Stimulated activated CD8-positive, alpha-beta memory T cell treated with anti-CD3 and anti-CD28 coated beads, Interleukin-15, amount 100 ng/mL, for 24 hours (primary cell): ENCODE measurements around the gene EDAR.

Experiments used
- DNase-seq: peaks from one replicate; pipeline ENCODE4 v3.0.0-alpha.2; 2020; ENCODE audit warnings: low read depth

Gene EDAR

DNA sequence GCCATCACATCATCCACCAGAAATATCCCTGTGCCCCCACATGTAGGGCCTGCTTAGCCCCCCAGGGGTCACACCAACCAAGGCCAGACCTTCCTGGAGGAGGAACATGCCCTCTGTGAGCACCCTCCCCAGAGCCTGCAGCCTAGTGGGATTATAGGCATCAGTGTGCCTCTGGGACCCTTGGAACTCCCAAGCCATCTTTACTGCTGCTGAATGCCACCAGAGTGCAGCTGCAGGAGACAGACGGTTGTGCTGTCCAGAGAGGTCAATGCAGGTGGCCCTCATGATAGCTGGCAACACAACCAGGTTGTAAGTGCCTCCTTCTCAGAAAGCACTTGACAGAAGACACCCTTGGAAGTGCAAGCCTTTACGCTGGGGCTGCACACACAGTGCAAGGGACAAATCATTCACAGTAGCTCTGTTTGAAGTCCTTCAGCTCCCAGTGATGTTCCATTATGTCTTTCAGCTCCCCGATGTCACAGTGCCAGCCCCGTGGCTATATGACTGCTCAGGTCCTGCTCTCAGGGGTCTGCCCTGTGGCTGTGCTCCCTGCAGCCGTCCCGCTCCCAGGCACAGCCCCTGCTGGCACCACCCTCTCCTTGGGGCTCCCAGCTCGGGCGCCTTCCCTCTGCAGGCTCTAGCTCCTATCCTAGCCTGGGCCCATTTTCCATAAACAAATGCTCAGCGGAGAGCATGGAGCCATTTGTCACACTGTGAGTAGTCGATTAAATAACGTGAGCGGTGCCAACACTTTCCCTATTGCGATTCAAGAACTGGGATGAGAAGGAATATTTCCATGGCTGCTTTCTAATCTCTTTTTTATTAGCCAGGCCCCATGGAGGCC is 65.1 kb downstream of the EDAR start:
- no peak for DNase-seq

- DNase-seq, result no peak
Measured at GRCh38 chr2:108923019-108923700, 65.9 kb downstream of the EDAR start.

DNA sequence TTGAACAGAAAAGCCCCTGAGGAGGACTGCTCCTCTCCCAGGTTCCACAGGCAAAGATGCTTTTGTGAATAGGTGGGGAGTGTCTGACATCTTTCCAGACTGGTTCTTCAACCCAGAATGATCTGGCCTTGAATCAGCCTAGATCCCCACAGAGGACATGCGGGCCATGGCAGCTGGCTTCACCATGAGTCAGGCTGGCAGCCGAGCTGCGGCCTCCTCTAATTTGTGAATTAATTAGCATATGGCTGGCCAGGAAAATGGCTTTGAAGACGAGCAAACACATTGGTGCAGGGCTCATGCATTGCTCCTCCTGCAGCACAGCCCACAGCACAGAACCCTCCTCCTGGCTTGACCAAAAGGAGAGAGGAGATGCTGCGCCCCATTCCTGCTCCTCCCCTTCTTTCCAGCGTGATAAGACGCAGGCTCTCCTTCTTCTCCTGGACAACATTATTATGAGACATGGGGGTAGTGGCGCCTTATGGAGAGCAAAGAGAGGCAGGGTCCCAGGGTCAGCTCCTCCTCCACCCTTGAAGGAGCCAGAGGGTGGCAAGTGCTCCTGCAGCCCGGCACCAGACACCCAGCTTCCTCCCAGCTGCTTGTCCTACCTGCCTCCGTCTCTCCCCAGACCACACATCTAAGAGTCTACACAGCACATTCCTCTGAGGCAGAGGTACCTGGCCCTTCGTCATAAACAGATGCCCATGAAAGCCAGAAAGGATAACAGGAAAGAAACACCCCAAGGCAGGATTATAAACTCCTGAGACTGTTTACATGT is 66.7 kb downstream of the EDAR start:
- DNase-seq, result no peak

GRCh38 chr2:108921096-108922030 is 67.7 kb downstream of the EDAR start:
- DNase-seq, result no peak

DNA sequence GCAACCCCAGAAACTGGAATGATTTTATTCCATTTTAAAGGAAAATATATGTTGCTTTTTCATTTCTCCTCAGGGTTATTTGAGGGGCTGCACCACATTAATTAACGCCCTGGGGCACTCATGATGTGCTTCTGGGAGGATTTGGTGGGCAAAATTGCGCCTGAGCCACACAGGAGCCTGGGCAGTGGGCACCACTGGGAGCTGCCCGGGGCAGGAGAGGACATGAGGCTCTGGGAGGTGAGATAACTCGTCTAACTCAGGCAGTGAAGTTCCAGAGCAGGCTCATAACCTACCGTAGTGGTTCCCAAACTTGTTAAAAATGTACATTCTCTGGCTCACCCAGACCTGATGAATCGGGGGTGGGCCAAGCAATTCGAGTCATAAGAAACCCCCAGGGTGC is 68.3 kb downstream of the EDAR start:
- no peak for DNase-seq

DNA sequence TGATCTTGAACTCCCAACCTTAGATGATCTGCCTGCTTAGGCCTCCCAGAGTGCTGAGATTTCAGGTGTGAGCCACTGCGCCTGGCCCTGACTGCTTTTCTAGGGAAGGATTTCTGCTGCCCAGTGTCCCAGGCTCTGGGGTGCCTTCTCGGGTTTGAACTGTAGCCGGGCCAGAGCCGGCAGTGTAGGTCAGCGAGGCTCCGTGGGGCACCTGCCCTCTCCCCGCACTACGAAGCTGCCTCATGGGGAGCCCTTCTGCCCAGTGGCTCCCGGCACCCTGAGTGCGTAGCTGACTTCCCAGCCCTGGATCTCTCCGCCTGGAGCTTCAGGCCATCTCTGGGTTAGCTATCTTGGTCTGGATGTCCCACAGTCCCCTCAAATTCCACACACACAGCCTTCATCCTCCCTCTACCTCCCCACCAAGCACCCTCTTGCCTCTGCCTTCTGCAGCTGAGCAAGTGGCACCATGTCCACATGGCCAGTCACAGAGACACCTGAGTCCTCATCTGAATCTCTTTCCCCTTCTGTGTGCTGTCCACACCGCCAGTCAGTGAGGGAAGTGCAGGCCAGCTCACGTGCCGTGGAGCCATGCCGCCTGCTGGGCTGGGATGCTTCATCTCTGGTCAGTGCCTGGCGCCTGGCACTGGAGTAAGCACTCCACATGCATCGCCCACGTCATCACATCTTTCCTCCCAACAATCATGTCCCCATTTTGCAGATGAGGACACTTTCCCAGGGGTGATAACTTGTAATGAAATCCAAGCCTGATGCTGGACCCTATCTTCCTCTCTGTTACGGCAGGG is 69.2 kb downstream of the EDAR start:
- no peak for DNase-seq

GRCh38 chr2:108918941-108919341 is 70.1 kb downstream of the EDAR start:
- no peak for DNase-seq

- no peak for DNase-seq
Measured at GRCh38 chr2:108918156-108918874, 70.7 kb downstream of the EDAR start.

DNA sequence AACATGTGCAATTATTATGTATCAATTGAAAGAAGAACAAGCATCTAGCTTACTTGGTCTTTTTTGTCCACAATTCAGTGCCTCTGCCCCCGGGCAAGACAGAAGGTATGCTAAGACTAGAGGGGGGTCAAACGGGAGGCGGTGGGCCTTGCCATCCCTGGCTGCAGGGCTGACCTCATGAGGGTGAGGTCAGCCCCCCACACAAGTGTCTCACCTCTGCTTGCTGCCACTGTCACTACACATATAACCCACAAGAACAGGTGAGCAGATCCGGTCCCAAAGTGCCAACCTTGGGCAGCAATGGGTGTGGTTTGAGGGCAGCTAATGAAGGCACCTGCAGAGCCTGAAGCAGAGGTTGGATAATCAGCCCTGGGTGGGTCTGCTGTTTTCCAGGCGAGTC is 71.5 kb downstream of the EDAR start:
- no peak for DNase-seq

GRCh38 chr2:108916796-108917421 is 72.1 kb downstream of the EDAR start:
- DNase-seq, result no peak

- DNase-seq, result no peak
Measured at GRCh38 chr2:108916122-108916795, 72.8 kb downstream of the EDAR start.

- no peak for DNase-seq
Measured at GRCh38 chr2:108912629-108912902, 76.5 kb downstream of the EDAR start.

GRCh38 chr2:108911807-108912628 is 77.0 kb downstream of the EDAR start:
- DNase-seq, result no peak

DNA sequence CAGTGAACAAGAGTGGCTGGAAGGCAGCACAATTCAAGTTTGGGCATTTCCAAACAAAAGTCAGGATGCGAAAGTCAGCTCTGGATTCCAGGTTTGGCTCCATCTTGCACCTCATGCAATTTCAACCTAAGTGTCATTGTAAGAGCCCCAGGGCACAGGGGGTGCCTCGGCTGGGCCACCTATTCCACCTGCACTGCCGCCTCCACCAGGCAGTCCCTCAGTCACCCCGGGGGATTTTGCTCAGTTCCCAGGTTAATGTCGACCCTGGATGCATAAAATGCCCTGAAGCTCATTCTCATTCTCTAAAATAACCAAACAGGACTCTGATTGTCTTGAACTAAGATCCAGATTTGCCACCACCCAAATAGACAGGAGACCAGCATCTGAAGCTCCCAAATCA is 77.6 kb downstream of the EDAR start:
- DNase-seq, result no peak

- DNase-seq, result no peak
Measured at GRCh38 chr2:108910541-108911396, 78.3 kb downstream of the EDAR start.

- no peak for DNase-seq
Measured at GRCh38 chr2:108910011-108910431, 79.0 kb downstream of the EDAR start.

GRCh38 chr2:108909275-108909823 is 79.7 kb downstream of the EDAR start:
- no peak for DNase-seq
